HEK293T (cell line): ENCODE results near the gene GALNS.

Source experiments
- ARNT ChIP-seq: fragments of 450-650 bp; IDR thresholded peaks from 2 replicates; pipeline ENCODE4 v1.6.1; 2017; ENCODE audit warnings: mild to moderate bottlenecking
- BHLHE40 ChIP-seq: fragments of 450-650 bp; IDR thresholded peaks from 2 replicates; pipeline ENCODE4 v1.6.1; 2016; ENCODE audit warnings: mild to moderate bottlenecking, moderate library complexity, borderline replicate concordance
- FOXA1 ChIP-seq: fragments of 450-650 bp; IDR thresholded peaks from 2 replicates; pipeline ENCODE4 v1.6.1; 2016; ENCODE audit warnings: mild to moderate bottlenecking
- FOXK2 ChIP-seq: fragments of 450-650 bp; IDR thresholded peaks from 2 replicates; pipeline ENCODE4 v1.6.1; 2016; ENCODE audit warnings: mild to moderate bottlenecking
- FOXM1 ChIP-seq: fragments of 450-650 bp; IDR thresholded peaks from 2 replicates; pipeline ENCODE4 v1.6.1; 2017; ENCODE audit warnings: mild to moderate bottlenecking, borderline replicate concordance
- SP1 ChIP-seq: fragments of 450-650 bp; IDR thresholded peaks from 2 replicates; pipeline ENCODE4 v1.6.1; 2017
- SUZ12 ChIP-seq: fragments of 450-650 bp; IDR thresholded peaks from 2 replicates; pipeline ENCODE4 v1.6.1; 2016; ENCODE audit warnings: mild to moderate bottlenecking
- TARDBP ChIP-seq: fragments of 450-650 bp; IDR thresholded peaks from 2 replicates; pipeline ENCODE4 v1.6.1; 2016

DNA sequence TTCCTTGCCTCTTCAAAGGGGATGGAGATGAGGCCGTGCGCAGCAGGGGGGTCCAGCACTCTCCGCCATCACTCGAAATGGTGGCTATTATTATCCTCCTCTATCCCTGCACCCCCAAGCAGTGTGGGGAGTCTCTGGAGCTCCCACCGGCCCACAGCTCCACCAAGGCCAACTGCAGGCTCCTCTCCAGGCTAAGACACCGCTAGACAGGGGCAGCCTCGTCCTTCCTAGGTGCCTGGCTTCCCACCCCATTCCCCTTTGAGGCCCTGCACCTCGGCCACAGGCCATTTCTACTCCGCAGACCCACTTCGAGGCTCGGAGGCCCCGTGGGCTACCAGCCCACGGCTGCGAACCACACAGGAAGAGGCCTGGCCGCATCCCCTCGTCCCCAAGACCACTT, 49.3 kb upstream of the GALNS start:
- no peak for TF ChIP-seq ARNT
- no peak for TF ChIP-seq SP1
- no peak for TF ChIP-seq BHLHE40
- no peak for TF ChIP-seq SUZ12
- TF ChIP-seq TARDBP, result no peak
- no peak for TF ChIP-seq FOXA1
- TF ChIP-seq FOXM1, result no peak
- no peak for TF ChIP-seq FOXK2
